HG03342 (cell line): ENCODE results near the gene PRKCE.

Experiments used
- ATAC-seq: cut with Tn5 transposase; IDR thresholded peaks from one replicate; pipeline ENCODE4 v1.9.1; 2021; ENCODE audit warnings: mild to moderate bottlenecking, moderate library complexity; ENCODE audit not compliant: unreplicated experiment

PRKCE gene

DNA sequence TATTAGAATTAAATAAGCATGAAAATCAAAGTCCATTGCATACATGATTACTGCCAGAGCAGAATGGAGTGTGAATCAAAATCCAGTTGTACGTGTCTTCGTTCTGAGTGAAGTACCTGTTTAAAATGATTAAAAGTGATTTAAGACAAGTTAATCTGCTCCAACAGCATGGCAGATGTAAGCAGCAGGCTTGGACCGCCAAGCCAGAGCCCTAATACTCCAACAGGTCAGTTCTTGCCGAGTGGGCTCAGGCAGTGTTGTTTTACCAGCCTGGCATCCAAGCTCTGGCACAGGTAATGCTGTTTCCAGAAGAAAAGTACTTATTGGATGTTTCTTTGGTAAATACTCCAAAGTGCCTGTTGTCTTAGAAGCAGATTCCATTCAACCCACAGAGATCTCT is 474.3 kb downstream of the PRKCE start:
- no peak for ATAC-seq

DNA sequence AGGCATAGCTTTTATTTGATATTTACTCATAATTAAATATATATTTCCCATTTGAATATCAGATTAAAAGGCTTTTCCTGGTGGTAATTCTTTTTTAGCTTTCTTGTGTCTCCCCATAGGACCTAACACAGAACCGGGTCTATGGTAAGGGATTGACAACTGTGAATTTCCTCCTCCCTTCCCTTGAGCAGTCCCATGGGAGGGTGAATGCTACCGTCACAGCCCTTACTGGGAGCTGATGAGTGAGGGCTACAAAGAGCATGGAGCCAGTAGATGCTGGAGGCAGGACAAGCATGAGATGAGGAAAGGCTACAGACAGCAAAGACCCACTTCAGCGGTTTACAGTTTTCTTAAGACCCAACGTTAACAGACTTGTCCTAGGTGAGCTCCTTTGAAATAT is 475.1 kb downstream of the PRKCE start:
- no peak for ATAC-seq

DNA sequence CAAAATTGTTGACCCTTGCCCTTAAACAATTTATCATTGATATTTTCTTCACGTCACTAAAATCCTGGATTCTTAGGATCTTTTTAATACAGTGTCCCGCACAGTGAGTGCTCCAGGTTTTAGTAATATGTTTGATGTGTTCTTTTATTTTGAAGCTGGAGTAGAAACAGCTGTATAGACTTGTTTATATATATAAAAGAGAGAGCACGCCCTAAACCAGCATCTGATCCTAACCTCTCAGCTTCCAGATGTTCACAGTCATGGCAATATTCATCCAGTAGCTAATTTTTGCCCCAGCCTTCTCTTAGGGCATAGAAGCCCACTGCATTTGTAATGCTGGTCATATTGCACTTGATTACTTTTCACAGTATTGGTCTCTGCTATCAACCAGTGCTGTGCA is 475.7 kb downstream of the PRKCE start:
- no peak for ATAC-seq

DNA sequence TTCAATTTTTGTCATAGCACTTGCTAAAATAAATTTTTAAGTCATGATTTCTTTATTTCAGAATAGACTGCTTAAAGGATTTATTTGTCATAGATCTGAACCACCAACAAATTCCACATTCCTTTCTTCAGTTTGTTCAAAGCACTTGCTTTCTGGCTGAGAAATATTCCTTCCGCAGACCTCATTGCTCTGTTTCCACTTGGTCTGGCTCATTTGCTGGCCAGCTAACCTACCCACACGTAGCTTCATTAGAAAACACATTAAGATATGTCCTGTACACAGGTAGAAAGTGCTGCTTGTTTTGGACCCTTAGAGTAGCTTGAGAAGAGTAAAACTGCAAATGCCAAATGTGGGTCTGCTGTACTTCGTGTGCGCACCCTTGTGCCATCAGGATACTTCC is 479.0 kb downstream of the PRKCE start:
- ATAC-seq, result no peak

DNA sequence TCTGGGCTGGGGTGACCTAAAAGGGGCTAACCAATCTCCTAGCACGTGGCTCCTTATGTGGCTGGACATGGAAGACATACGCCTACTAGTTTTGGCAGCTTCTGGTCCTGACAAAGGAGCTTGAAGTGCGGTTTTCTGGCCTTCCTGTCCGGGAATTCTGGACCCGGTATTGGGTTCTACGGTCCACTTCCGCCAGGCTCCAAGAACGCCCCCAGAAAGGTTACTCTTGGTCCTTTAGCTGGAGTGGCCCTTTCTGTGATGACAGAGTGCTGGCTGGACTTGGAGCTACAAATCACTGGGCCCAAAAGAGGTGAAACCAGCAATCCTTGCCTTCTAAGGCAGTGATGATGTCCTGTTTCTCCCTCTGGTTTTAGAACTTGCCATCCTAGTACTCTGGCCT is 481.5 kb downstream of the PRKCE start:
- no peak for ATAC-seq

DNA sequence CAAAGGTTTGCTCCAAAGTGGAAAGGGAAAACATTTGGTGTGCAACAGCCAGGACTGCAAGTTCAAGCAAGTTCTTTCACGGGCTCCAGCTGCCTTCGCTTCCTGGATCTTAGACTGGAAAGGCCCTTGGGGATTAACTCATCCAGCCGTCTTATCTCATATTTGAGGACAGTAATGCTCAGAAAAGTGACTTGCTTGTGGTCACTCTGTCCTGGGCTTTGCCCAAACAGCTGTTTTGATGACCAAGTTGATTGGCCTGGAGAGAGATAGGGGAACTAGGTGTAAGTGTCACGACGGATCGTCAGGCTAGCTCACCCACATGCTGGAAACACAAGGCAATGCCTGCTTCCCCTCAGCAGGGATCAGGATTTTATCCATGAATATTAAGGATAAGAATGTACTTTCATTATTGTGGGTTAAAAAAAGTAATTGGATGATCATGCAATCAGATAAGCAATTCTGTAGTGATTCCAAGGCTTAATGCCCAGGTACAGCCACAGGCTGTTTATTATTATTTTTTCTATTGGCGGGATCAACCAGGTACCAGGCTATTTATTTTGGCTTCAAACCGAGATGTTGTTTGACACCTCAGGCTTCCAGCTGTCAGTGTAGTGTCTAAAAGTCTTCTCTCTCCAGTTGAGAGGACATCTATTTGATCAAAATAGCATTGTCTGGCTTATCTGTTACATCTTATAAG is 483.2 kb downstream of the PRKCE start:
- ATAC-seq, result no peak

DNA sequence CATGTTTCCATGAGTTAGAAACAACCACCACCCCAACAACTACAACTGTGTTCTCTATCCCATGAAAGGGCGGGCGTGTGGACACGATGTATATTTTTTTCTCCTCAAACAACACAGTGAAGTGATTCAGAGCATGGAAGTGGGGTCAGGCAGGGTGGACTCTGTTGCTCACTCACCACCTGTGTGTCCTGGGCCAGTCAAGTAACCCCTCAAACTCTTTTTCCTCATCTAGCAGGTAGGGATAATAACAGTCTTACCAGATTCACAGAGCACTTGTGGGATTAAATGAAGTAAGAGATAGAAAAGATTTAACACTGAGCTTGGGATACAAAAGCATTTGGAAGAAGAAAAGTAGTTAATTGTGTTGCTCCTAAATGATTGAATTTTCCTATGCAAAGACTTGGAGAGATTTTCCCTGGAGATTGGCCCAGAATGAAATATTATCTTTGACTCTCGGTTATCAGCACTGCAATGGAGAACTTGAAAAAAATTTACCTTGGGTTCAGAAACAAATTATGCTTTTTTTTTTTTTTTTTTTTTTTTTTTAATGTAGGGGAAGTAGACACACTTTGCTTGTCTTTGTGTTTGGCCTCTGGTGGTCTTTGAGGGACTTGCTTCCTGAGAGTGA is 483.9 kb downstream of the PRKCE start:
- ATAC-seq, result no peak

DNA sequence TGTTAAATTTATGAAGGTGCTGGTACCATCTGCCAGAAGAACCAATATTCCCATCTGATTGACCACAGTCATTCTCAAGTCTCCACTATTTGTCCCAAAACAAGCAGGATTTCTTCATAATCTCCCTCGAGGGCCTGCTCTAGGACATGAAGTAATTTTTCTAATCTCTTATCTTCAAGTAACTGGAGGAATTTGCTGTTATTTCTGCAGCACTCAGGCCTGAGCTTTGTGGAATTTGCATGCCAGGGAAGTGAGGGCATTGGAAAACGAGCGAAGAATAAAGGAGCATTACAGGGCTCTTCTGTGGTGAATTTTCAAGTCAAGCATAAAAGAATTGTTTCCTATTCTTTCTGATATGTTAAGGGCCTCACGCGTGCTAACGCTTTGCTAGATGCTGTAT is 484.5 kb downstream of the PRKCE start:
- no peak for ATAC-seq

DNA sequence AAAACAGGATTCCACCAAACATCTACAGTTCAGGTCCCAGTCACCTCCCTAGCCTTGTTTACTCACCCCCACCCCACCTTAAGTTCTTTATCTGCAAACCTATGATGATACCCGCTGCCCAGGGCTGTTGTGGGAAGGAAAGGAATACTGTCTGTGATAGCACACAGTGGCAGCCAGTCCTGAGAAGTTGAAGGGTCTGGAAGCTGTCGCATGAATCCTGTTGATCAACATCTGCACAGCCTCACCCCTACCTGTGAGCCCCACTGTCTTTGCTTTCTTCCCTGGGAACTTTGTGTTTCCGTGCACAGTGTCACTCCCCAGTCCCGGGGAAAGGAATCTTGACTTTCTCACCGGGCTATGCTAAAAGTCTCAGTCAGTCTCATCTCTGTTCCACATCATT is 485.0 kb downstream of the PRKCE start:
- no peak for ATAC-seq

DNA sequence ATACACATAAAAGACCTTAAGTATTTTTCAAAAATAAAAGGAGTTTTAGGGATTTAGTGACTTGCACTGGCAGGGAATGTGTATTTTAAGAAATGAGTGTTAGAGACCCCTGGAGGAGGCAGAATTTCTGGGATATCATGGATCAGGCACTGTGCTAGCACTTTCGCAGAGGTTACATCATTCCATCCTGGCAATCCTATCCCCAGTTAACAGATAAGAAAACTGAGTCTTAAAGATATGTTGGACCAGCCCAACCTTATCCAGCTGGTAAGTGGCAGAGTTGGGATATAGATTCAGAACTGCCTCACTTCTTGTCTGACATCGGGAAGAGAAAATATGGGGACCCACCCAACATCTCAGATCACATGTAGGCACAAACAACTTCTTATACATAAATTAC is 485.5 kb downstream of the PRKCE start:
- ATAC-seq, result no peak

DNA sequence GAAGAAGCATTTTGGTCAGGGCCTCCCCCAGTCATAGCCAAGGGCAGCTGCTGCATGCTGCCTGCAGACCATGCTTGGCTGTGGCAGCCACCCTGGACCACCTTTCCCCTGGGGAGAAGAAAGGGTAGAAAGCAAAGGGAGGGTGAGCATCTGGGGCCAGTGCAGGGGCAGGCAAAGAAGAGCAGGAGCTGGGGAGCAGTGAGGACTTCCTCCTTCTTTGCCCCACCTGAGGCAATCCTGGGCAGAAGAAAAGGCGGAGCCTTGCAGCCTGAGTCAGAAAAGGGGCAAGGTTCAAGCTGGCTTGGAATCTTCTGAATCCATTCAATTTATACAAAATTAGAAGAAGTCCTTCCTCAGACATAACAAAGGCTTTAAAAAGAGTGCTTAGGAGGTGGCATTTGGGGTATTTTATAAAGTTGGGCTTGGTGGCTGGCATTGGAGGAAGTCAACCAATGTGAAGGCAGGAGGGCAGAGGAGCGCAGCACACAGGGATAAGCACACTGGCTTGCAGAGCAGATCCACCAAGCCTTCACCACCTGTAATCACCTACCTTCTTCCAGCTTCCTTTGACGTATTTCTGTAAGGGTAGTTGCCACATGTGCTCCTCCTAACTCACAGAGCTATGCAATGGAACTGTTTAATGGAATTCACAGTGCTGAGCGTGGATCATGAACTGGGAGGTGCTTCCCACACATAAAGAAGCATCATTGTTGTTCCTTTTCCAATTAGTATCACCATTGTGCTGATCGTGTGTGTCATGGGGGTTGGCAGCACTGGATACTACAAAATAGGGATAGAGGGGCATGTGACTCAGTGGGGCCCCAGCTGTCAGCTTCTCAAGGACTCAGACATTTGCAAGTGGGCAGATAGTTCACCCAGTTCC is 491.3 kb downstream of the PRKCE start:
- no peak for ATAC-seq

DNA sequence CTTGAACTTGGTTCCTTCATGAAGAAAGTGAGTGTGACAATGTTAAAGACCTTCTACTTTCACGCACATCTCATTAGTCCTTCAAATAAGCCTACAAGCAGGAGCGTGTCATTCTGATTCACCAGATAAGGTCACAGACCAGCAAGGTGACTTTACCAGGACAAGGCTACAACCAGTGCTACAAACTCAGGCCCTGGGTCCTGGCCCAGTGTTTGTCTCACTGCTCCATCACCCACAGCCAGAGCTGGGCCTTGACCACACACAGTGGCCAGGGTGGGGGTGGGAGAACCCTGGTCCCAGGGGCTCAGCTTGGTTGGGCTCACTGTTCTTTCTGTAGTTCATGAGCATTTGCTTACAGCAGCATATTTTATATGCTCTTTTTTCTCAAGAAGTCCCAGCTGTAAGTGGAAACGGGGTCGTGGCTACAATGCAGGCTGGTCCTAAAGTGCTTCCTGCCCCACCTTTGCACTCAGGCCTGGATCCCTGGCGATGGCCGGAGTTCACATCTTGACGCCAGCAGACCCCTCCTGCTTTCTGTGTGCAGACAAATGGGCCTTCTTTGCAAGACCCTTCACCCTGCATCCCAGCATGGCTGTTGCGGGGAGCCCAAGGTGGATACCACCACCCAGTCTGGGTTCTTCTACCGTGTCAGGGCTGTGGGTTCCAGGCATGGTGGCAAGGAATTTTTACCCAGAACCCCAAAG is 492.1 kb downstream of the PRKCE start:
- no peak for ATAC-seq

DNA sequence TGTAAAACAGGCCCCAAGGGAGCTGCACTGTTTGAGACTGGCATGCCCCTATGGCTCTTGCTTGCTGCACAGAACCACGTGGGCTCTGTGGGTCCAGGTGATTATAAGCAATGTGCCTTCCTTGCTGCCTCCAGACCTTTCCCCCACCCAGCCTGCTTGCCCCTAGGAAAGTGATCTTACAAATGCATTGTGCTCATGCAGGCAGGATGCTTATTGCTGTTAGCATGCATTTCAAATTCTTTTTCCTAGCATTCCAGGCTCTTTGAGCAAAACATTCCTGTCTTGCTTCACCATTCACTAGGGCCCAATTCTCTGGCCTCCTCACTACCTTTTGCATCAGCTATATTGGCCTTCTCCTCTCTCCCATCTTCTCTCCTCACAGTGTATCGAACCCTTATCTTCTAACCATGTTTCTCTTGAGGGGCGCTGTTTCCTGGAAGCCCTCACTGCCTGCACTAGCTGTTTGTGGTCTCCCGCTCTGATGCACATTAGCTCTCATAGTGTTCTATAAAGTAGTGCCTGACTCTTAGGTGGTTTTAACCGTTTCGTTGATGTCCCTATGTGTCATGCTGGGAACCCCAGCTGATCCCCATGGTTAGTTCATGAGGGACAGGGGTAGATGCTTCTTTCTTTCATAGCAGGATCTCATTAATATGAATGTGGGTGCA is 492.8 kb downstream of the PRKCE start:
- ATAC-seq, result no peak

DNA sequence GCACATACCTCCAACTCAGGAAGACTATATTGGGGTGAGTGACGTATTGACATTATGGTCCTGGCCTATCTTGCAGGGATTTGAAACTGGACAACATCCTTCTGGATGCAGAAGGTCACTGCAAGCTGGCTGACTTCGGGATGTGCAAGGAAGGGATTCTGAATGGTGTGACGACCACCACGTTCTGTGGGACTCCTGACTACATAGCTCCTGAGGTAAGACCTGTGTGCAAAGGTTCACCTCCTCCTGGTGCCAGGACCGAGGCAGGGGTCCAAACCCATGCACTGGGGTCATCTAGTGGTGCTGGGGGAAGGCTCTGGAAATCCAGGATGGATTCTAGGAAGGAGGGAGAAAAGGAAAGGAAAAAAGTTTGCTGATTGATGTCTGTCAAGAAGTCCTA is 493.5 kb downstream of the PRKCE start:
- no peak for ATAC-seq

DNA sequence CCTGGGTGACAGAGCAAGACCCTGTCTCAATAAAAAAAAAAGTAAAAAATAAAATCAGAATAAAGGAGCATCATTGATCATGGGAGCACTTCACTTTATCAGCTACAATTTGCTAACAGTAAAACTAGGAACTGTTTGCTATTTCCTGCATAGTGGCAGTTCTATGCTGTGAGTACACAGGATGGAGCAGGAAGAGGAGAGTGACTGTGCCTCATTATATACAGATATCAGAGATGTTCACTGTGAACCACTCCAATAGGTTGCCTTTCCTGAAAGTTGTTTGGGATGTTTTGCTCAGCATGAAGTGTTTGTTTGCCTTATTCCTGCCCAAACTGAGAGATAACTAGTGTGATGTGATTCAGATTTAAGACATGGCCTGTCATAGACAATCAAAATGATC is 494.4 kb downstream of the PRKCE start:
- ATAC-seq, result no peak

DNA sequence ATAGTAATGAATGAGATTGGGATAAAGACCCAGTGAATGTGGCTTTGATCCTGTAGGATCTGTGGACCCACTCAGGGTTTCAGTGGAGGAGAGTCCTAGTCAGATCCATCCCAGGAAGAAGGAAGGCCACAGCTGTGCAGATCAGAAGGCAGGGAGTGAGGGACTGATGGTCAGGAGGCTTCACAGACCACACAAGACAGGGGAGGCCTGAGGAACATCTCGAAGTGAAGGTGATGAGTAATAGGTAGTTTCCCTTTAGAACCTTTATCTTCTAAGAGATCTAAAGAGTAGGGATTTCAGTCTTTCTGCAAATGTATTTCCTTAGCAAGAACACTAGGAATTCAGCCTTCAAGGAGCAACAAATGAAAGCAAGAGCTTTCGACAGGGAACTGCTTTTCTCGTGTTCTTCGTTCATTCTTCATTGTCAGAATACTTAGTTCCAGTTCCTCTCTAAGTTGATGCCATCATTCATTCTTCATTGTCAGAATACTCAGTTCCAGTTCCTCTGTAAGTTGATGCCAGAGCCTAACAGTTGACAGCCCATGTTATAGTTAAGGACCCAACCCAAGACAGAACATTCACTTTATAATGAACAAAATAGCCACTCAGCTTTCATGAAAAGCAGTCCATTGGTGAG is 495.5 kb downstream of the PRKCE start:
- ATAC-seq, result no peak

DNA sequence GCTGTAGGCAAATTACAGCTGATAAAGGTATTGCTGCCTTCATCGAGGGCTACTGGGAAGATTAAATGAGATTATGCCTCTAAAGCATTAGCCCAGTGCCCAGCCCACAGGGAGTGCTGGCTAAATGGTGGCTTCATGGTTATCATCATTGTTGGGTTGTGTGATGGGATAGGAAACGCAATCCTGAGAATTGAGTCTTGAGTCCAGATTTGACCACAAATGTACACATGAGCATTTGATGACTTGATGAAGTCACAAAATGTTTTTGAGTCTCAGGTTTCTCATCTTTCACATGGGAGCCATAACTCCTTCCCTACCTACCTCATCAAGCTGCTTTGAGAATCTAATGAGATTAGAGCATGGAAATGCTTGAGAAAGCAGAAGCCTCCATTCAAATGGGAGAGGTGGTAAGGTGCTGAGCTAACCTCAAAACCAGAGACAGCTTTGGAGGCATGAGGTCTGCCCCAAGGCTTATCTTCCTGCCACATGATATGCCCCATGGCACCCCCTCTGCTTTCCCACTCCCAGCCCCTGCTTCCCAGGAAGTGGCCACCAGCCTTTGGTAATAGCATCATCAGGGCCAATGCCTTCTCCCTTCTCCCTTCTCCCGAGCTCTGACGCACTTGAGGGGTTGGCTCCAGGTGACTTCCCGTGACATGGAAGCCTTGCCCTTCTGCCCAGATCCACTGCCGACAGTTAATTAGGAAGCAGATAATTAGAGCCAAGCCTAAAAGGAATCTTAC is 496.3 kb downstream of the PRKCE start:
- no peak for ATAC-seq

DNA sequence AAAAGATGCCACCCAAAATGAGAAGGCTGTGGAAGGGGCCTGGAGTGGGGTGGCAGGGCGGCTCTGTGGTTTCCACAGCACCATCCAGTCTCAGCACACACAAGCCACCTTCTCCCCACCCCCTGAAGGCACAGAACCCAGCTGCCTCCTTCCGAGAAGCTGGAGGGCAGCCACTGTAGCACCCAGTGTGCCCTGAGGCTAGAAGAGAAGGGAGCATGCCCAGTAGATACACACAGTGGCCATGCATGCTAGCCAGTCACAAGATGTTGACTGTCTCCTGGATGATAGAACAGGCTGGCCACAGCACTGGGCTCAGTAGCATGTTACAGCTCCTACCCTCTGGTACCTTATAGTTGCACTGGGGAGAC is 496.9 kb downstream of the PRKCE start:
- ATAC-seq, result no peak

DNA sequence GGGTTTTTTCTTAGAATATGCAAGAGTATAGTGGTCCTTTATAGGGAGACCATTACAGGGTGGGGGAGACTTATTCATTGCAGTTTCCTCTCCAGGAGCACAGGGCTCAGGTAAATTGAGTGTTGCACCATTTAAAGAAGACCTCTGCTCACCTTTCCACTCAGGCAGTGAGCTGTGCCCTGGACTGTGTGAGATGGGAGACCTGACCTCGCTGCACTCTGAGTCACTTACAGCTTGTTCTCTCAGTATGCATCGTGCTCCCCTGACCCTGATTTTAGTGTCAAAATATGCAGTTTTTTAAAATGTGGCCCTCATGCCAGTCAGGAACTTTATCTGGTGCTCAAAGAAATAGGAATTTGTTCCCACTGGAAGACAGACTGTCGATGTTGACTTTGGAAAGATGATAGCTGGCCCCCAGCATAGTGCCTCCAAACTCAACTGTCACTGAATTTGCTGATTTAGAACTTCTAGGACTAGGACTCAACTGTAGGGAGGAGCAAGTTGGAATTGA is 499.0 kb downstream of the PRKCE start:
- no peak for ATAC-seq

DNA sequence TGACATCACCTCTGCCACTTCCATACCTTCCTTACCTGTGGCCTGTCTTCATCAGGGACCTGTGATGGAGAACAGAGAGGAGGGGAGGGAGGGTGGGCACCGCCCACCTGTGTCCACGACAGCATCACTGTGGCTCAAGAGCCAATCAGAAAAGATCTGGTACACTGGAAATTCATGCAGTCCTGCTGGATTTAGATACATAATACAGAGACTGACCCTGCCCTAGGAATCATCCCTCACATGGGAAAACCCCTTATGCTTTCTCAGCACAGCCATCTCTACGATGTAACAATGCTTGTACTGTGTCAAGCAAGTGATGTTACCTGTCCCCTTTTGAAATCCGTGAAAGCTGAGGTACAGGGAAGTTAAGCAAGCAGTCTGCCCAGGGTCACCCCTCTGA is 500.1 kb downstream of the PRKCE start:
- no peak for ATAC-seq
